ENCODE results near the gene ZNF24.

- TF ChIP-seq CTCF (IDR thresholded peaks at IDR 0.05) (no peak), EZH2 (IDR thresholded peaks at IDR 0.05) (no peak), EZH2phosphoT487 (IDR thresholded peaks at IDR 0.05) (no peak)
These were observed 24.9 kb upstream of the ZNF24 start for GRCh38 chr18:35369126-35369525.

Measured in neural progenitor cell (in vitro differentiated cells).